K562 (cell line): Measurements from ENCODE around the gene MMAB. TPM values are rescaled to one million over a fixed set of nuclear protein-coding genes. Genes with fewer than 3 reads are reported as not detected.

Experiments used
- CBFA2T3 ChIP-seq: fragments of 450-650 bp; IDR thresholded peaks from 2 replicates; pipeline ENCODE4 v1.6.1; 2017
- CHCHD3 ChIP-seq: fragments of 250-450 bp; sonication (Bioruptor Pico); IDR thresholded peaks from 2 replicates; pipeline ENCODE4 v2.1.2; 2022; ENCODE audit warnings: mild to moderate bottlenecking
- CHD1 ChIP-seq: fragments of 200-600 bp; sonication (generic); IDR thresholded peaks from one replicate; pipeline ENCODE4 v1.6.1; 2012; ENCODE audit warnings: mild to moderate bottlenecking, moderate library complexity, low read length, inconsistent platforms
- CHD4 ChIP-seq: fragments of 200-600 bp; sonication (generic); IDR thresholded peaks from 3 replicates; pipeline ENCODE4 v1.6.1; 2012; ENCODE audit warnings: low read depth, mild to moderate bottlenecking, mixed read lengths, low read length, inconsistent platforms; ENCODE audit not compliant: insufficient read depth, insufficient replicate concordance, poor library complexity, severe bottlenecking
- EGR1 ChIP-seq: fragments of 450-650 bp; conservative IDR thresholded peaks from 2 replicates; pipeline ENCODE4 v1.6.1; 2017; ENCODE audit warnings: mild to moderate bottlenecking
- ERF ChIP-seq: fragments of 450-650 bp; formaldehyde crosslinking; IDR thresholded peaks from 2 replicates; pipeline ENCODE4 v1.4.0; 2020; ENCODE audit warnings: mild to moderate bottlenecking, mixed read lengths
- GABPB1 ChIP-seq: sonication (generic); formaldehyde crosslinking; IDR thresholded peaks from 2 replicates; pipeline ENCODE4 v1.8.0; 2022; ENCODE audit warnings: mild to moderate bottlenecking, missing genetic modification reagents
- KLF16 ChIP-seq: IDR thresholded peaks from 2 replicates; pipeline ENCODE4 v1.6.1; 2016; ENCODE audit warnings: antibody characterized with exemption
- MAFK ChIP-seq: IDR thresholded peaks from 2 replicates; pipeline ENCODE4 v1.6.1; 2011; ENCODE audit warnings: low read length, improper control_type of control experiment
- MTA2 ChIP-seq: fragments of 450-650 bp; IDR thresholded peaks from 2 replicates; pipeline ENCODE4 v1.6.1; 2016; ENCODE audit warnings: low read depth
- NCOR1 ChIP-seq: fragments of 450-650 bp; IDR thresholded peaks from 2 replicates; pipeline ENCODE4 v1.6.1; 2016; ENCODE audit warnings: mild to moderate bottlenecking, moderate library complexity
- POLR2AphosphoS5 ChIP-seq: IDR thresholded peaks from 2 replicates; pipeline ENCODE4 v1.6.1; 2011; ENCODE audit warnings: mild to moderate bottlenecking, low read depth, low read length, moderate library complexity; ENCODE audit not compliant: control insufficient read depth, insufficient read depth
- THRAP3 ChIP-seq: fragments of 450-650 bp; IDR thresholded peaks from 2 replicates; pipeline ENCODE4 v1.6.1; 2016; ENCODE audit warnings: mild to moderate bottlenecking, inconsistent platforms, borderline replicate concordance
- ZBED1 ChIP-seq: IDR thresholded peaks from 2 replicates; pipeline ENCODE4 v1.6.1; 2014
- ZNF77 ChIP-seq: fragments of 250-450 bp; sonication (Bioruptor Pico); IDR thresholded peaks from 2 replicates; pipeline ENCODE4 v1.5.0; 2020
- ZNF830 ChIP-seq: fragments of 250-450 bp; sonication (Bioruptor Pico); IDR thresholded peaks from 2 replicates; pipeline ENCODE4 v1.5.0; 2021; ENCODE audit warnings: mild to moderate bottlenecking
- polyA plus RNA-seq, 8 experiments: library from polyadenylated mRNA; depleted of rRNA in 4 of 8; stranded (reverse) in 5 of 8; unstranded in 3 of 8; fragments of >200 nt; fragmentation: Nextera tagmentation in 2 of 8; fragmentation: Illumina TruSeq in 1 of 8; extraction: Ambion mirVana in 2 of 8; extraction: Trizol in 1 of 8; gene quantifications; 2 replicates each; pipeline versions ENCODE4 v1.2.1 to v1.2.3, GENCODE V29; 2011 to 2014; ENCODE audit warnings: inconsistent platforms in 1 of 8, missing spikeins in 1 of 8
- total RNA-seq, 7 experiments: library from RNA; depleted of rRNA in 6 of 7; stranded (reverse); fragments of >200 nt in 6 of 7; fragmentation: Illumina TruSeq in 2 of 7; extraction: Trizol in 2 of 7; gene quantifications; 2 replicates each; pipeline versions ENCODE4 v1.2.1 to v1.2.3, GENCODE V29; 2011 to 2021; ENCODE audit warnings: low replicate concordance in 1 of 7
- TF ChIP-seq, protein P1 (sequence below): sonication (generic); formaldehyde crosslinking; IDR thresholded peaks from 2 replicates; pipeline ENCODE4 v1.8.1; 2023; ENCODE audit warnings: mild to moderate bottlenecking, missing genetic modification reagents
- TF ChIP-seq, protein P2 (sequence below): fragments of 250-450 bp; sonication (Bioruptor Pico); IDR thresholded peaks from 2 replicates; pipeline ENCODE4 v1.8.0; 2022; ENCODE audit warnings: moderate library complexity, mild to moderate bottlenecking, inconsistent platforms
- TF ChIP-seq, protein P3 (sequence below): fragments of 250-450 bp; sonication (Bioruptor Pico); IDR thresholded peaks from 2 replicates; pipeline ENCODE4 v1.4.0; 2020; ENCODE audit warnings: mild to moderate bottlenecking, moderate library complexity, borderline replicate concordance
- TF ChIP-seq, protein P4 (sequence below): sonication (generic); formaldehyde crosslinking; IDR thresholded peaks from 2 replicates; pipeline ENCODE4 v1.8.1; 2023; ENCODE audit warnings: mild to moderate bottlenecking, missing genetic modification reagents

The MMAB gene
- total and polyA plus RNA-seq, 9 of the 15 experiments (the other 6 are each of a cell fraction or from before 2014, with no cell fraction given): 9.5 to 76.1 (median 46.2) TPM

DNA sequence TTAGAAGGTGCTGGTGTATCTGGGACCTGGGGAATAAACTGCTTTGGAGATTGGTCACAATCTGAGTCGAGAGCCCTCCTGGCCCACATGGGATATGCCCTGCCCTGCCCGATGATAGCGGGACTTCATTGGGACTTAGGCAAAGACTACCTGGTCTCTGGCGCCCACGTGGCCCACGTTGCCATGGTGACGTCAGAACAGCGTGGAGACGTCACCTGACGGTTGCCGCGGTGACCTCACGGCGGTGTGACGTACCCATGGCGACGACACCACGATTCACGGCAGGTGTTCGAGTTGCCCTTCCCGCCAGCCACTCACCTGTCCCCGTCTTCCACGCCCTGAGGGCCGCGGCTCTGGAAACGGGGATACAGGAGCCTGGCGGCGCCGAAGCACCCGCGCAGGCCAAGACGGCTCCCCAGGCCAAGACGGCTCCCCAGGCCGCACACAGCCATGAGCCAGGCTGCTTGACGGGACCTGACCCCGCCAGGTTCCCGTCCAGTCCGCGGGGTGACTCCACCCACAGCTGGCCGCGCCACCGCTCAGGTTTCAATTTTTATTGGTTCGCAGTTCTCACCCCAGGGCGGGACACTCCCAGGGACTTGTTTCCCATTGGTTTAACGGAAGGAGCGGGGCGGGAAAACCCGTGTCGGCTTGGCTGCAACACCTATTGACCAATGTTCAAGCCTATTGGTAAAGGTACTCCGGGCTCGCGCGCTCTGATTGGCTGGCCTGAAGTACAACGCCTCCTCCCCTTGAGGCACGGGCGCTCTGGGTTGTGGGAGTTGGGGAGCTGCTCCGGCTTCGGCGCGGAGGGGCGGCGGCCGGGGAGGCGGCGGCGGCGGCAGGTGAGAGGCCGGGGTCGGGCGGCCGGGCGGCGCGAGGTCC, at the start of gene MMAB, which contains the start of gene MVK (continued):
- TF ChIP-seq MTA2: no peak
- no peak for TF ChIP-seq CHD4
- no peak for TF ChIP-seq NCOR1
- TF ChIP-seq ZBED1: no peak
- peak; percentile 25; the same call in 1 of the 2 replicates for TF ChIP-seq CBFA2T3
- peak; percentile 83 for TF ChIP-seq ERF (CRISPR knock-in tag)
- TF ChIP-seq ZNF77: no peak
- TF ChIP-seq CHCHD3 (CRISPR knock-in tag): no peak
- no peak for TF ChIP-seq CHD1
- TF ChIP-seq, protein P1, sequence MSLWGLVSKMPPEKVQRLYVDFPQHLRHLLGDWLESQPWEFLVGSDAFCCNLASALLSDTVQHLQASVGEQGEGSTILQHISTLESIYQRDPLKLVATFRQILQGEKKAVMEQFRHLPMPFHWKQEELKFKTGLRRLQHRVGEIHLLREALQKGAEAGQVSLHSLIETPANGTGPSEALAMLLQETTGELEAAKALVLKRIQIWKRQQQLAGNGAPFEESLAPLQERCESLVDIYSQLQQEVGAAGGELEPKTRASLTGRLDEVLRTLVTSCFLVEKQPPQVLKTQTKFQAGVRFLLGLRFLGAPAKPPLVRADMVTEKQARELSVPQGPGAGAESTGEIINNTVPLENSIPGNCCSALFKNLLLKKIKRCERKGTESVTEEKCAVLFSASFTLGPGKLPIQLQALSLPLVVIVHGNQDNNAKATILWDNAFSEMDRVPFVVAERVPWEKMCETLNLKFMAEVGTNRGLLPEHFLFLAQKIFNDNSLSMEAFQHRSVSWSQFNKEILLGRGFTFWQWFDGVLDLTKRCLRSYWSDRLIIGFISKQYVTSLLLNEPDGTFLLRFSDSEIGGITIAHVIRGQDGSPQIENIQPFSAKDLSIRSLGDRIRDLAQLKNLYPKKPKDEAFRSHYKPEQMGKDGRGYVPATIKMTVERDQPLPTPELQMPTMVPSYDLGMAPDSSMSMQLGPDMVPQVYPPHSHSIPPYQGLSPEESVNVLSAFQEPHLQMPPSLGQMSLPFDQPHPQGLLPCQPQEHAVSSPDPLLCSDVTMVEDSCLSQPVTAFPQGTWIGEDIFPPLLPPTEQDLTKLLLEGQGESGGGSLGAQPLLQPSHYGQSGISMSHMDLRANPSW (CRISPR knock-in tag): no peak
- peak; percentile 88 for TF ChIP-seq GABPB1 (CRISPR knock-in tag)
- TF ChIP-seq KLF16: no peak
- TF ChIP-seq, protein P2, sequence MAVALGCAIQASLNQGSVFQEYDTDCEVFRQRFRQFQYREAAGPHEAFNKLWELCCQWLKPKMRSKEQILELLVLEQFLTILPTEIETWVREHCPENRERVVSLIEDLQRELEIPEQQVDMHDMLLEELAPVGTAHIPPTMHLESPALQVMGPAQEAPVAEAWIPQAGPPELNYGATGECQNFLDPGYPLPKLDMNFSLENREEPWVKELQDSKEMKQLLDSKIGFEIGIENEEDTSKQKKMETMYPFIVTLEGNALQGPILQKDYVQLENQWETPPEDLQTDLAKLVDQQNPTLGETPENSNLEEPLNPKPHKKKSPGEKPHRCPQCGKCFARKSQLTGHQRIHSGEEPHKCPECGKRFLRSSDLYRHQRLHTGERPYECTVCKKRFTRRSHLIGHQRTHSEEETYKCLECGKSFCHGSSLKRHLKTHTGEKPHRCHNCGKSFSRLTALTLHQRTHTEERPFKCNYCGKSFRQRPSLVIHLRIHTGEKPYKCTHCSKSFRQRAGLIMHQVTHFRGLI (CRISPR knock-in tag): no peak
- TF ChIP-seq THRAP3: no peak
- peak; percentile 11; the same call in 1 of the 2 replicates for TF ChIP-seq EGR1
- 0 out of 2 replicates have a peak, but pooled peaks have one; percentile 25 for TF ChIP-seq ZNF830 (CRISPR knock-in tag)
- no peak for TF ChIP-seq MAFK
- TF ChIP-seq, protein P3, sequence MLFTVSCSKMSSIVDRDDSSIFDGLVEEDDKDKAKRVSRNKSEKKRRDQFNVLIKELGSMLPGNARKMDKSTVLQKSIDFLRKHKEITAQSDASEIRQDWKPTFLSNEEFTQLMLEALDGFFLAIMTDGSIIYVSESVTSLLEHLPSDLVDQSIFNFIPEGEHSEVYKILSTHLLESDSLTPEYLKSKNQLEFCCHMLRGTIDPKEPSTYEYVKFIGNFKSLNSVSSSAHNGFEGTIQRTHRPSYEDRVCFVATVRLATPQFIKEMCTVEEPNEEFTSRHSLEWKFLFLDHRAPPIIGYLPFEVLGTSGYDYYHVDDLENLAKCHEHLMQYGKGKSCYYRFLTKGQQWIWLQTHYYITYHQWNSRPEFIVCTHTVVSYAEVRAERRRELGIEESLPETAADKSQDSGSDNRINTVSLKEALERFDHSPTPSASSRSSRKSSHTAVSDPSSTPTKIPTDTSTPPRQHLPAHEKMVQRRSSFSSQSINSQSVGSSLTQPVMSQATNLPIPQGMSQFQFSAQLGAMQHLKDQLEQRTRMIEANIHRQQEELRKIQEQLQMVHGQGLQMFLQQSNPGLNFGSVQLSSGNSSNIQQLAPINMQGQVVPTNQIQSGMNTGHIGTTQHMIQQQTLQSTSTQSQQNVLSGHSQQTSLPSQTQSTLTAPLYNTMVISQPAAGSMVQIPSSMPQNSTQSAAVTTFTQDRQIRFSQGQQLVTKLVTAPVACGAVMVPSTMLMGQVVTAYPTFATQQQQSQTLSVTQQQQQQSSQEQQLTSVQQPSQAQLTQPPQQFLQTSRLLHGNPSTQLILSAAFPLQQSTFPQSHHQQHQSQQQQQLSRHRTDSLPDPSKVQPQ (CRISPR knock-in tag): no peak
- TF ChIP-seq POLR2AphosphoS5: peak; percentile 43; the same call in 1 of the 2 replicates
- TF ChIP-seq, protein P4, sequence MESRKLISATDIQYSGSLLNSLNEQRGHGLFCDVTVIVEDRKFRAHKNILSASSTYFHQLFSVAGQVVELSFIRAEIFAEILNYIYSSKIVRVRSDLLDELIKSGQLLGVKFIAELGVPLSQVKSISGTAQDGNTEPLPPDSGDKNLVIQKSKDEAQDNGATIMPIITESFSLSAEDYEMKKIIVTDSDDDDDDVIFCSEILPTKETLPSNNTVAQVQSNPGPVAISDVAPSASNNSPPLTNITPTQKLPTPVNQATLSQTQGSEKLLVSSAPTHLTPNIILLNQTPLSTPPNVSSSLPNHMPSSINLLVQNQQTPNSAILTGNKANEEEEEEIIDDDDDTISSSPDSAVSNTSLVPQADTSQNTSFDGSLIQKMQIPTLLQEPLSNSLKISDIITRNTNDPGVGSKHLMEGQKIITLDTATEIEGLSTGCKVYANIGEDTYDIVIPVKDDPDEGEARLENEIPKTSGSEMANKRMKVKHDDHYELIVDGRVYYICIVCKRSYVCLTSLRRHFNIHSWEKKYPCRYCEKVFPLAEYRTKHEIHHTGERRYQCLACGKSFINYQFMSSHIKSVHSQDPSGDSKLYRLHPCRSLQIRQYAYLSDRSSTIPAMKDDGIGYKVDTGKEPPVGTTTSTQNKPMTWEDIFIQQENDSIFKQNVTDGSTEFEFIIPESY (CRISPR knock-in tag): peak; percentile 73
